Measurements from ENCODE around the gene SIX2. TPM values are rescaled to one million over a fixed set of nuclear protein-coding genes. Genes with fewer than 3 reads are reported as not detected.

SIX2 gene
- total and polyA plus RNA-seq, 2 donors (not counting 3 experiments of a cell fraction or from before 2014, with no cell fraction given), result 0.24 to 0.54 TPM

GRCh38 chr2:45011121-45011520 lies 1.9 kb upstream of the SIX2 start:
- Histone ChIP-seq H4K20me1 (replicated peaks; ENCODE audit: control insufficient read depth, extremely low read depth, insufficient read depth, low read length) (no peaks in the 10 kb centered on the region), H3K27ac (ENCODE audit: insufficient read depth, low read depth, low read length) (no peak overlapping the region), H3K4me1 (ENCODE audit: control insufficient read depth, extremely low read depth, insufficient read depth, low read length) (peaks cover 23% of the 10 kb centered on the region), H3K9me1 (replicated peaks; ENCODE audit: control insufficient read depth, extremely low read depth, insufficient read depth, low read length) (no peaks in the 10 kb centered on the region), H3K9me3 (replicated peaks; ENCODE audit: control insufficient read depth, insufficient read depth, low read length) (no peaks in the 10 kb centered on the region), H3K4me2 (ENCODE audit: insufficient read depth, low read length) (no peak overlapping the region), H3K9ac (replicated peaks; ENCODE audit: extremely low read depth, insufficient read depth, low read length) (no peak overlapping the region), H3K36me3 (ENCODE audit: control insufficient read depth in 2 of 2, extremely low read depth in 1 of 2, insufficient read depth in 2 of 2, low read length in 2 of 2) (no peaks in the 10 kb centered on the region), H3K27me3 (ENCODE audit: control insufficient read depth in 2 of 2, insufficient read depth in 2 of 2, low read length in 2 of 2) (peaks cover 59 to 81% of the 10 kb centered on the region in 2 experiments), H3K79me2 (ENCODE audit: control insufficient read depth, insufficient read depth, low read length) (no peaks in the 10 kb centered on the region), H2AFZ (ENCODE audit: low read depth, low read length) (no peak overlapping the region), H3K4me3 (replicated peaks in 1 of 3; ENCODE audit: insufficient read depth in 1 of 3, low read depth in 1 of 3, low read length in 3 of 3) (no peak overlapping the region)
- dilution Hi-C loops (cut with MboI; ENCODE audit: extremely low pct_ligation_motif_present, low sequenced_read_pairs), result no loop called here
- intact Hi-C loops (cut with micrococcal nuclease), result loop anchor here (5.0 kb wide), 1 partner anchor 156 kb away; no protein-coding TSS in a partner anchor
- TF ChIP-seq MYC (IDR thresholded peaks at IDR 0.05; ENCODE audit: low read depth, low read length) (no peak), MAX (IDR thresholded peaks at IDR 0.05; ENCODE audit: insufficient read depth, insufficient read length) (no peak), POLR2A (IDR thresholded peaks at IDR 0.05; ENCODE audit: low read depth, low read length) (no peak), POLR2AphosphoS5 (IDR thresholded peaks at IDR 0.05; ENCODE audit: insufficient read depth, low read depth, low read length) (no peak), EZH2 (IDR thresholded peaks at IDR 0.05; ENCODE audit: borderline replicate concordance, low read depth, low read length, severe bottlenecking) (no peak), FOS (IDR thresholded peaks at IDR 0.05; ENCODE audit: borderline replicate concordance, insufficient read depth, low read length) (no peak), GATA2 (IDR thresholded peaks at IDR 0.05; ENCODE audit: insufficient read depth, insufficient read length, low read depth, low read length) (no peak), JUN (IDR thresholded peaks at IDR 0.05; ENCODE audit: borderline replicate concordance, insufficient read depth, insufficient read length, low read depth) (no peak)
- TF ChIP-seq, protein P1, sequence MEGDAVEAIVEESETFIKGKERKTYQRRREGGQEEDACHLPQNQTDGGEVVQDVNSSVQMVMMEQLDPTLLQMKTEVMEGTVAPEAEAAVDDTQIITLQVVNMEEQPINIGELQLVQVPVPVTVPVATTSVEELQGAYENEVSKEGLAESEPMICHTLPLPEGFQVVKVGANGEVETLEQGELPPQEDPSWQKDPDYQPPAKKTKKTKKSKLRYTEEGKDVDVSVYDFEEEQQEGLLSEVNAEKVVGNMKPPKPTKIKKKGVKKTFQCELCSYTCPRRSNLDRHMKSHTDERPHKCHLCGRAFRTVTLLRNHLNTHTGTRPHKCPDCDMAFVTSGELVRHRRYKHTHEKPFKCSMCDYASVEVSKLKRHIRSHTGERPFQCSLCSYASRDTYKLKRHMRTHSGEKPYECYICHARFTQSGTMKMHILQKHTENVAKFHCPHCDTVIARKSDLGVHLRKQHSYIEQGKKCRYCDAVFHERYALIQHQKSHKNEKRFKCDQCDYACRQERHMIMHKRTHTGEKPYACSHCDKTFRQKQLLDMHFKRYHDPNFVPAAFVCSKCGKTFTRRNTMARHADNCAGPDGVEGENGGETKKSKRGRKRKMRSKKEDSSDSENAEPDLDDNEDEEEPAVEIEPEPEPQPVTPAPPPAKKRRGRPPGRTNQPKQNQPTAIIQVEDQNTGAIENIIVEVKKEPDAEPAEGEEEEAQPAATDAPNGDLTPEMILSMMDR (IDR thresholded peaks at IDR 0.05; ENCODE audit: extremely low read depth in 1 of 2, insufficient read depth in 1 of 2, low read depth in 1 of 2, low read length in 2 of 2), result no peak
- CTCF ChIA-PET, result interaction anchor here (1.5 to 3.3 kb wide), 4 partner anchors 12 to 483 kb away, joined by 4 to 13 read pairs (median 8); no protein-coding TSS in a partner anchor
- FAIRE-seq, result no peak
- DNase-seq (ENCODE audit: low read depth, low spot score), result no peak
- POLR2A ChIA-PET, result no interaction called here
- BruUV-seq (replicated peaks), result no TSS peak

Data from endothelial cell of umbilical vein (primary cell).